ENCODE data around the gene CSTF3. TPM values are rescaled to one million over a fixed set of nuclear protein-coding genes. Genes with fewer than 3 reads are reported as not detected.

The CSTF3 gene
- polyA plus RNA-seq, 1 experiment: 7.9 TPM

DNA sequence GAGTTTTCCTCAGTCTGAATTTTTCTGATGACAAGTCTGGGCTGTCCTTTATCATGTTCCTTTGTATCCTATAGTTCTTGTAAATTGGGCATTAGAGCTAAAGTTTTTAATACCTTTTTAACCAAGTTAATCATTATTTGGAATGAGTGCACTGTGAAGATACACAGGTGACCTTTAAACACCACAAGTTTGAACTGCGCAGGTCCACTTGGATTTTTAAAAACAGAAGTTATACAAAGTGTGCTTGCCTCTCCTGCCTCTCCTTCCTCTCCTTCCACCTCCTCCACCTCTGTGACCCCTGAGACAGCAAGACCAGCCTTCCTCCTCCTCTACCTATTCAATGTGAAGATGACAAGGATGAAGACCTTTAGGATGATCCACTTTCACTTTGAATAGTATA is 126.3 kb downstream of the CSTF3 start:
- POLR2A ChIA-PET: no interaction called here
- Histone ChIP-seq H3K36me3 (ENCODE audit: control insufficient read depth, insufficient read depth, low read length) (no peaks in the 10 kb centered on the region), H3K4me3 (ENCODE audit: low read depth, low read length) (no peak overlapping the region), H3K27me3 (ENCODE audit: control insufficient read depth, insufficient read depth, low read length) (no peaks in the 10 kb centered on the region)
- TF ChIP-seq, protein P1, sequence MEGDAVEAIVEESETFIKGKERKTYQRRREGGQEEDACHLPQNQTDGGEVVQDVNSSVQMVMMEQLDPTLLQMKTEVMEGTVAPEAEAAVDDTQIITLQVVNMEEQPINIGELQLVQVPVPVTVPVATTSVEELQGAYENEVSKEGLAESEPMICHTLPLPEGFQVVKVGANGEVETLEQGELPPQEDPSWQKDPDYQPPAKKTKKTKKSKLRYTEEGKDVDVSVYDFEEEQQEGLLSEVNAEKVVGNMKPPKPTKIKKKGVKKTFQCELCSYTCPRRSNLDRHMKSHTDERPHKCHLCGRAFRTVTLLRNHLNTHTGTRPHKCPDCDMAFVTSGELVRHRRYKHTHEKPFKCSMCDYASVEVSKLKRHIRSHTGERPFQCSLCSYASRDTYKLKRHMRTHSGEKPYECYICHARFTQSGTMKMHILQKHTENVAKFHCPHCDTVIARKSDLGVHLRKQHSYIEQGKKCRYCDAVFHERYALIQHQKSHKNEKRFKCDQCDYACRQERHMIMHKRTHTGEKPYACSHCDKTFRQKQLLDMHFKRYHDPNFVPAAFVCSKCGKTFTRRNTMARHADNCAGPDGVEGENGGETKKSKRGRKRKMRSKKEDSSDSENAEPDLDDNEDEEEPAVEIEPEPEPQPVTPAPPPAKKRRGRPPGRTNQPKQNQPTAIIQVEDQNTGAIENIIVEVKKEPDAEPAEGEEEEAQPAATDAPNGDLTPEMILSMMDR (IDR thresholded peaks at IDR 0.05; ENCODE audit: insufficient read depth, low read depth, low read length): no peak
- CTCF ChIA-PET: no interaction called here
- no peak for DNase-seq (ENCODE audit: low read depth)

Small RNA genes lying within 50 kb of the gene (small RNA-seq; reads per million reads assigned to genes)
- not detected for gene RF00019 (ENCODE audit: insufficient read length, low read depth, low replicate concordance)

Other genes with a start within 250 kb of the CSTF3 start
- gene DEPDC7, start 145.6 kb downstream of the CSTF3 start, polyA plus RNA-seq (2011; rRNA removed): 4.2 and 7.6 TPM in 2 replicates
- gene TCP11L1, start 121.9 kb downstream of the CSTF3 start, polyA plus RNA-seq (2011; rRNA removed): 20.2 and 23.4 TPM in 2 replicates
- 18.9 and 26.3 TPM in 2 replicates for gene HIPK3, start 95.9 kb upstream of the CSTF3 start, polyA plus RNA-seq (2011; rRNA removed)
- 6.7 and 8.8 TPM in 2 replicates for gene KIAA1549L, start 214.6 kb upstream of the CSTF3 start, polyA plus RNA-seq (2011; rRNA removed)